Activated naive CD8-positive, alpha-beta T cell treated with anti-CD3 and anti-CD28 coated beads, Interleukin-2, amount 50 U/mL, for 16 hours (primary cell): ENCODE results near the gene TP53.
A peak's percentile ranks its signal among the peaks of the same experiment; 100 is the strongest.

Experiments used
- DNase-seq: peaks from one replicate; pipeline ENCODE4 v3.0.0-alpha.2; 2020; ENCODE audit warnings: low read depth, low spot score

TP53 gene

DNA sequence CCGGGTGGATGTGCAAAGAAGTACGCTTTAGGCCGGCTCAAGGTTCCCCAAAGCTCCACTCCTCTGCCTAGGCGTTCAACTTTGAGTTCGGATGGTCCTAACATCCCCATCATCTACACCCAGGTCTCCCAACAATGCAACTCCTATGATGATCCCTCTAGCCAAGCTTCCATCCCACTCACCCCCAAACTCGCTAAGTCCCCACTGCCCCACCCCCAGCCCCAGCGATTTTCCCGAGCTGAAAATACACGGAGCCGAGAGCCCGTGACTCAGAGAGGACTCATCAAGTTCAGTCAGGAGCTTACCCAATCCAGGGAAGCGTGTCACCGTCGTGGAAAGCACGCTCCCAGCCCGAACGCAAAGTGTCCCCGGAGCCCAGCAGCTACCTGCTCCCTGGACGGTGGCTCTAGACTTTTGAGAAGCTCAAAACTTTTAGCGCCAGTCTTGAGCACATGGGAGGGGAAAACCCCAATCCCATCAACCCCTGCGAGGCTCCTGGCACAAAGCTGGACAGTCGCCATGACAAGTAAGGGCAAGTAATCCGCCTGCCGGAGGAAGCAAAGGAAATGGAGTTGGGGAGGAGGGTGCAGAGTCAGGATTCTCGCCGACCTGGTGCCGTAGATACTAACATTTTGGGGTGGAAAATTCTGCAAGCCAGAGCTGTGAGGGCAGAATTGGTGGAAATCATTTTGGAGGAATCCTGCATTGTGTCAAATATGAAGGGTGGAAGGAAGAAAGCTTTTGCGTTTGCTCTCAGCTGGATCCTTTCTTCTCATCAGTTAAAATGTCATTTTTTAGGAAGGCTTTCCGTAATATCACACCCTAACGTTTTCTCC lies at the start of gene TP53:
Gene TP53 (minus strand): TSS at position 419 of the 836 bp plus-strand sequence. CDS start 10,896 bp downstream, outside the sequence.
- DNase-seq, result peak; percentile 66

DNA sequence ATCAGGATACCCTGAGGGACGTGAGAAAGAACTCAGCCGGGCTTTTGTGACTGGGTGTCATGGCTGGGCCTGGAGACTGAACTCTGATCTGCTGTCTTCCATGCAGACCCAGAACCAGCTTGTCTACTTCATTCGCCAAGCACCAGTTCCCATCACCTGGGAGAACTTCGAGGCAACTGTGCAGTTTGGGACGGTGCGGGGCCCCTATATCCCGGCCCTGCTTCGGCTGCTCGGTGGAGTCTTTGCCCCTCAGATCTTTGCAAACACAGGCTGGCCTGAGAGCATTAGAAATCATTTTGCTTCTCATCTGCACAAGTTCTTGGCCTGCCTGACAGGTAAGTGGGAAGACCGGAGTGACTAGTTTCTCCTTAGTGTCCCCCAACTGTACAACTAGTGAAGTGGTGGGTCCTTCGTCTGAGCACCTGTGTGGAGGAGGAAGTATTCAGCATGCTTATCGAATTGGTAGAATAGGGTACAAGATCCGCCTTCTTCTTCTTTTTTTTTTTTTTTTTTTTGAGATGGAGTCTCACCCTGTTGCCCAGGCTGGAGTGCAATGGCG lies 45.8 kb upstream of the TP53 start:
- DNase-seq, result no peak

- DNase-seq, result no peak
These were observed 42.5 kb upstream of the TP53 start for GRCh38 chr17:7729816-7730215.

- no peak for DNase-seq
These were observed 40.6 kb upstream of the TP53 start for GRCh38 chr17:7727886-7728285.

DNA sequence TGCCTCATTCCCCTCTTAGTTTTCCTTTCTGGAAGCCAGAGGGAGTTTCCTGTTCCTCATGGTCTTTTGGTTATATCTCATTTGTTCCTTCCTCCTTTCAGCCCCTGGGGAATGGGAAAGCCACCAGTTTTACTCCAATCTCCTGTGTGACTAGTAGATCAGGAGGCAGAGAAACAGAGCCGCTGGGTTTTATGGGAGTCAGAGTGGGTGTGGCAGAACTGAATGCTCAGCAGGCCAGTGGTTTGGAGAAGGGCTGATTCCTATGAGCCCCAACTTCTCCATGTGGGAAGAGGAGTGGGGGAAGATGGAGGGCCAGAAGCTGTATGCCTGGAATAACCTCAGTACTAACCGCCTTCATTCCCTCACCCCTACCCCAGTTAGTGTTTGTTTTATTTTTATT lies 34.3 kb upstream of the TP53 start:
- no peak for DNase-seq

DNA sequence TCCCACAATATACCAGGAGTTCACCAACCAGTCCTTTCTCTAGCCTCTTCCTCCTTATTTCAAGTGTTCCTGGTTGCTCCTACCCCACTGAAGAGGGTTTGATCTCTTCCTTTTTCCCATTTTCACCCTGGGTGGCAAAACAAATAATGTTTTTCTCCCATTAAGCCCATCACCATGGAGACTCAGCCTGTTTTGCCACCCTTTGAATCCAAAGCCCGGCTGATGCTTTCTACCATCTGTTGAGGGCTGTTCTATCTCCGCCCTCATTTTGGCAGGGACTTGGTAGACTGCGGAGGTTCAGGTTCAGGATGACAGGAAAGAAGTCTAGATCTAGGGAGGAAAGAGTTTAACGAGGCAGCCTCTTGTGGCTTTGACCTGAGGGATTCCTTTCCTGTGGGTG lies 32.8 kb upstream of the TP53 start:
- no peak for DNase-seq

- no peak for DNase-seq
These were observed 32.4 kb upstream of the TP53 start for GRCh38 chr17:7719661-7720060.

DNA sequence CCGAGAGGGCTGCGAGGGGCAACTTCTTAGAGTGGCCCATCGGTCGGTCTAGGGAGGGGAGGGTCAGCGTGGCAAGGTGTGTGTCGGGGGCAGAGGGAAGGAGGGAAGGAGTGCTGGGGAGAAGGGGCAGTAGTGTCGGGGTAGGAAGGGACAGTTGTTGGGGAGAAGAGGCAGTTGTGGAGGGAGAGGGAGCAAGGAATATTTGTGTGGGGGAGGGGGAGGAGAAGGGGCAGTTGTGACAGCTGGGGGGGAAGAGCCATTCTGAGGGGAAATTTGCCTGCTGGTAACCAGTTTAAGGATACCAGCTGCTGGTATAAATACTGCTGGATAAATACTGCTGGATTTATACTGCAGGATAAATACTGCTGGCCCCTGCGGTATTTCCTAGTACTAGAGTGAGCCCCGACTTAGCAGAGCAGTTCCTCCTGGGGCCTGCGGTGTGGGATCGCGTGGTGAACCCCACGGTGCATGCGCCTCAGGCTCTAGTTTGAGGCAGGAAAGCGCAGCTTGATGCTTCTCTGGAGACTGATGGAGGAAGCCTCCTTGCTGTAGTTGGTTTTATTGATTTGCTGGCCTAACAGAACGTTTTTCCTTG lies 30.6 kb upstream of the TP53 start:
- no peak for DNase-seq

DNA sequence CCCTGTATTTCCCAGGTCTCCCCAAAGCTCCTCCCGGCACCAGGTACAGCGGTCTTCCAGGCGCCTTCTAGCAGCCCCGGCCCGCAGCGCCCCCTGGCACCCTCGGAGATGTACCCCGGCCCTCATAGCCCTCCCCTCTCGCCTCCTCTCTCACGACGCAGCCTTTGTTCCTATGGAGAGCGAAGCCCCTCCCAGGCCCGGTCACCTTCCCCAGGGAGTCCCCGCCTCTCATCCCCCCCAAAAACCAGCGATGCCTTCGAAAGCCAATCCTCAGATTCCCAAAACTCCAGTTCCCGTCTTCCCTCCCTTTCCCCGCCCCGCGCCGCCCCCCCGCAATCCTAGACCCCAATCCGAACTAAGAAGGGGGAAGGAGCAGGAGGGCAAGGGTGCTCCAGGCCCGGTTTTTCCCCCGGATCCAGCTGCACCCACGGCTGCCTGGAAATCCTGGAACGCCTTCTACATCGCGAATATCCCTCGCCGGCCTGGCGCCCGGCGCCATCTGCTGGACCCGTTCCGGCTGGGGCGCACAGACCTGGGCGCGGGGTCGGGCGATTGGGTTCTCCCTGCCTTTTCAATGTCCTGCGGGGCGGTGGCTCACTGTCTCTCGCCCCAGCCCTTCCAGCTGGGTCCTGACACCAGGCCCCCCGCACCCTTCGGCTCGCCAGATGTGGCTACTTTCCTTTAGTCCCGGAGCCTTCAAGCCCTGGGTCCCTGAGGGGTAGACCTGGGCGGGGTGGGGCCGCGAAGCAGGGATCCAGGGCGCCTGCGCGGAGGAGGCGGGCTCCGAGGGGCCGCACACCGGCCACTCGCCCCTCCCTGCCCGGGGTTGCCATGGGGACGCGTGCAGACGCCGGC lies 29.8 kb upstream of the TP53 start, which contains the start of gene DNAH2:
Gene DNAH2 (plus strand): TSS at position 844 of the 855 bp plus-strand sequence. CDS start 1,991 bp downstream, outside the sequence.
- DNase-seq, result no peak

DNA sequence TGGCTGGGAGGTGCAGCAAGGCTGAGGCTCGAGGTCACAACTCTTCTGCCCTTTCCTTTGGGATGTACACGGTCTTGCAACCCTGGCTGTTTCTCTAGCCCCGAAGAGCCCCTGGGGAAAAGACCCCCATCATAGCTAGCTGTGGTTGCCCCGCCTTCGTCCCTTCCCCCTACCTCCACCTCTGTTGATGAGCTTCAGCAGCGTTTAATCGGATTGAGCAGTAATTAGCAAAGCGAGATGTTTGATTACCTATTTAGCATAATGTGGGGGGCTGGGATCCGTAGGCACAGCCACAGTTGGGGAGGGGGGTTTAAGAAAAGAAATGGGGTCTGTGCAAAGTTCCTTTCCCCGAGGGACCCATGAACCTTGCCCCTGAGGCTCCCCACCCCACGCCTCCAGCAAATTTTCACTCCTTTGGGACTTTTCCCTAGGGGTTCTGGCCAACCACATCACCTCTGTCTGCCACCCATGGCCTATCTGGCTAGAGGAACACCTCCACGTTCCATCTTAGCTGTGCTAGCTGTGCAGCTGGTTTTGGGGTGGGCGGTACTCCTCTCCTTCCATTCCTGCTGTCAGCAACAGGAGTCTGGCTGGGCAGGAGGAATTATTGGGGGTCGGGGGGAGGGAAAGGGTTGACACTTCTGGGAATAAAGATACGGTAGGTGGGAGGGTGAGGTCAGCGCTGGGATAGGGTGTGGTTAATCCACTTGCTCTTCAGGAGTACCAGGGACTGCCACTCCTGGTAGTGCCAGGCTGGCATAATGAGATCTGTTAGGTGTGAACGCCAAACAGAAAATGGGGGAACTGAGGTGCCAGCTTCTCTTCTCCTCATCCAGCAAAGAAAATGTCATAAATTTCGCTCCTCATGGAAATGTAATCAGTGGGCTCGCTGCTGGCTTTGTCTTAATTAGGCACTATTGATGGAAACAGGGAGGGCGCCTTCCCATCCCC lies 28.9 kb upstream of the TP53 start:
- no peak for DNase-seq

GRCh38 chr17:7714721-7715594 lies 27.7 kb upstream of the TP53 start:
- DNase-seq, result no peak

GRCh38 chr17:7713782-7714181 lies 26.5 kb upstream of the TP53 start:
- no peak for DNase-seq

DNA sequence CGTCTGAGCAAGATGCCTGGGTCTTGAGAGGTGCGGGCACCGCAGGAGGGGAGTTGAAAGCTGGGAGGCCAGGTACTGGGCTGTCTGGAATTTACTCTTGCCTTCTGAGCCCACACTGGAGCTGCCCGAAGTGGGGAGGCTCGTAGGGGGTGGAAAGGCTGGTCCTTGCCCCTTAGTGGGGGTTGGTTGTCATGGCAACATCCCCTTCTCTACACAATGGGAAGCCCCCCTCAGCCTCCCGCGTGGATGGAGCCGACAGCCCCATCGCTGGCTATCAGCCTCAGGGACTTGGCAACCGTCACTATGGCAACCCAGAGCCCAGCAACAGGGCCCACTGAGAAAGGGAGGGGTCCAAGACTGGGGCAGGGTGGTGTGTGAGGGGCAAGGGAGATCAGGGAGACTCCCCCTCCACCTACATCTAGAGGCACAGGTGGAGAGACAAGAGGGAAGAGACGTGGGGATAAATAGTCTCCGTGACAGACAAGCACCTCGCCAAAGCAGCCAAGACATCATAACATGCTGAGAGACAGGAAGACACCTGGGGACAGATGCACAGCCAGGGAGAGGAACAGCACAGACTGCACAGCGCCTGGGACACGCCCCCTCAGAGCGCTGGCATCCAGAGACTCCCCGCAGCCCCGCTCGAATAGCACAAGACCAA lies 25.0 kb upstream of the TP53 start:
- DNase-seq, result no peak

- DNase-seq, result no peak
These were observed 23.9 kb upstream of the TP53 start for GRCh38 chr17:7711051-7711755.

GRCh38 chr17:7710301-7710700 lies 23.0 kb upstream of the TP53 start:
- no peak for DNase-seq

DNA sequence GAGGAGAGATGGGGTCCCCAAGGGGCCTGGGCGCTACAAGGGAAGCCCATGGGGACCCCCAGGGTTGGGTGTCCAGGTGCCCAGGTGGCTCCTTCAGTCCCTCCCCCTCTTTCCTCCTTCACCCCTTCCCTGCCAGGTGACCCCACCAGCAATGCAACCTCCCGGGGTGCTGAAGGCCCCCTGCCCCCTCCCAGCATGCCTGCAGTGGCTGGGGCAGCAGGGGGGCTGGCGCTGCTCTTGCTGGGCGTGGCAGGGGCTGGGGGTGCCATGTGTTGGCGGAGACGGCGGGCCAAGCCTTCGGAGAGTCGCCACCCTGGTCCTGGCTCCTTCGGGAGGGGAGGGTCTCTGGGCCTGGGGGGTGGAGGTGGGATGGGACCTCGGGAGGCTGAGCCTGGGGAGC lies 21.7 kb upstream of the TP53 start:
- DNase-seq, result no peak

- no peak for DNase-seq
These were observed 20.8 kb upstream of the TP53 start for GRCh38 chr17:7707858-7708750.

DNA sequence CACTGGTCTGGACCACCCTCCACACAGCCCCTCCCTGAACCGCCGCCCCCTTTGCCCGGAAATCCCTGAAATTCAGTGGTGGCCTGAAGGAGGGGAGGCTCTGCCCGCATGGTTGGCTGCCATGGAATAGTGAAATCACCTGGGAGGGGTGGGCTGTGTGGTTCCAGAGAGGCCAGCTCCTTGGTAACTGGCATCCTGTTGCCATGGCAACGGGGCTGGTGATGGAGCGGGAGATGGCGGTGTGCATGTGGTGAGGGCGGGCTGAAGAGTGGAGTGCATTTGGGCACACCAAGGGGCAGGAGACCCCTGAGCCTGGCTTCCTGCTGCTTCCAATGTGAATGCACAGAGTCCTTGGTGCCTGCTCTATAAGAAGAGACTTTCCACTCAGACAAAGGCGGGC lies 20.2 kb upstream of the TP53 start:
- no peak for DNase-seq
